ENCODE results near the gene PDPR. TPM values are rescaled to one million over a fixed set of nuclear protein-coding genes. Genes with fewer than 3 reads are reported as not detected.
"Not testable (repeated sequence)": the region's sequence is repeated elsewhere in the genome, so short reads cannot be mapped to it uniquely, and the experiment has no call there.

Gene PDPR
- total RNA-seq, 2 experiments from 2014 or later, result 20.4 to 34.0 TPM

- H3K9me3 ChIP-seq (ENCODE audit: low read length); DNase-seq (ENCODE audit: low spot score); H3K9me2 ChIP-seq (ENCODE audit: insufficient read depth, low read length); H3K4me2 ChIP-seq (ENCODE audit: low read length); H3K27ac ChIP-seq (ENCODE audit: low read depth, low read length, poor library complexity, severe bottlenecking); H2AFZ ChIP-seq (ENCODE audit: low read length); H3K79me2 ChIP-seq (ENCODE audit: insufficient read depth, low read depth, low read length); CTCF ChIA-PET (ENCODE audit: unreplicated experiment); intact Hi-C loops (cut with micrococcal nuclease; ENCODE audit: unreplicated experiment); H3K36me3 ChIP-seq (ENCODE audit: insufficient read depth, low read length); POLR2A ChIA-PET; H3K4me3 ChIP-seq (ENCODE audit: low read depth, low read length, poor library complexity, severe bottlenecking); BruUV-seq (replicated peaks); H3K4me1 ChIP-seq (ENCODE audit: insufficient read depth, low read length, poor library complexity, severe bottlenecking); H4K20me1 ChIP-seq (ENCODE audit: insufficient read depth, low read length): not testable (repeated sequence)
Measured at GRCh38 chr16:70173212-70173837, 59.2 kb downstream of the PDPR start, which contains the start of gene CLEC18C. CLEC18C (plus strand) TSS chr16:70173787; CDS start chr16:70174279, 492 bp downstream.

GRCh38 chr16:70173916-70174315 lies 59.8 kb downstream of the PDPR start:
- BruUV-seq (replicated peaks); POLR2A ChIA-PET; CTCF ChIA-PET (ENCODE audit: unreplicated experiment): not testable (repeated sequence)

GRCh38 chr16:70174387-70174932 lies 60.3 kb downstream of the PDPR start:
- CTCF ChIA-PET (ENCODE audit: unreplicated experiment); H4K20me1 ChIP-seq (ENCODE audit: insufficient read depth, low read length); H3K4me1 ChIP-seq (ENCODE audit: insufficient read depth, low read length, poor library complexity, severe bottlenecking); H3K4me3 ChIP-seq (ENCODE audit: low read depth, low read length, poor library complexity, severe bottlenecking); POLR2A ChIA-PET; DNase-seq (ENCODE audit: low spot score); H3K36me3 ChIP-seq (ENCODE audit: insufficient read depth, low read length); H3K27ac ChIP-seq (ENCODE audit: low read depth, low read length, poor library complexity, severe bottlenecking); H3K4me2 ChIP-seq (ENCODE audit: low read length); H3K9me2 ChIP-seq (ENCODE audit: insufficient read depth, low read length); H3K9me3 ChIP-seq (ENCODE audit: low read length); H2AFZ ChIP-seq (ENCODE audit: low read length); H3K79me2 ChIP-seq (ENCODE audit: insufficient read depth, low read depth, low read length); BruUV-seq (replicated peaks); intact Hi-C loops (cut with micrococcal nuclease; ENCODE audit: unreplicated experiment): not testable (repeated sequence)

More at GRCh38 chr16:70173916-70174315, 59.8 kb downstream of the PDPR start:
- H3K36me3 ChIP-seq (ENCODE audit: insufficient read depth, low read length); H2AFZ ChIP-seq (ENCODE audit: low read length); DNase-seq (ENCODE audit: low spot score); H3K9me2 ChIP-seq (ENCODE audit: insufficient read depth, low read length); H3K79me2 ChIP-seq (ENCODE audit: insufficient read depth, low read depth, low read length); H3K4me1 ChIP-seq (ENCODE audit: insufficient read depth, low read length, poor library complexity, severe bottlenecking); H3K27ac ChIP-seq (ENCODE audit: low read depth, low read length, poor library complexity, severe bottlenecking); H3K9me3 ChIP-seq (ENCODE audit: low read length); H3K4me2 ChIP-seq (ENCODE audit: low read length); H3K4me3 ChIP-seq (ENCODE audit: low read depth, low read length, poor library complexity, severe bottlenecking); H4K20me1 ChIP-seq (ENCODE audit: insufficient read depth, low read length); intact Hi-C loops (cut with micrococcal nuclease; ENCODE audit: unreplicated experiment): not testable (repeated sequence)

GRCh38 chr16:70187858-70188607 lies 73.9 kb downstream of the PDPR start:
- H3K4me2 ChIP-seq (ENCODE audit: low read length); intact Hi-C loops (cut with micrococcal nuclease; ENCODE audit: unreplicated experiment); H3K27ac ChIP-seq (ENCODE audit: low read depth, low read length, poor library complexity, severe bottlenecking); H2AFZ ChIP-seq (ENCODE audit: low read length); H3K36me3 ChIP-seq (ENCODE audit: insufficient read depth, low read length); DNase-seq (ENCODE audit: low spot score); H4K20me1 ChIP-seq (ENCODE audit: insufficient read depth, low read length); POLR2A ChIA-PET; H3K79me2 ChIP-seq (ENCODE audit: insufficient read depth, low read depth, low read length); H3K4me3 ChIP-seq (ENCODE audit: low read depth, low read length, poor library complexity, severe bottlenecking); CTCF ChIA-PET (ENCODE audit: unreplicated experiment); H3K9me2 ChIP-seq (ENCODE audit: insufficient read depth, low read length); BruUV-seq (replicated peaks); H3K9me3 ChIP-seq (ENCODE audit: low read length); H3K4me1 ChIP-seq (ENCODE audit: insufficient read depth, low read length, poor library complexity, severe bottlenecking): not testable (repeated sequence)

GRCh38 chr16:70188608-70188915 lies 74.4 kb downstream of the PDPR start:
- BruUV-seq (replicated peaks); H3K79me2 ChIP-seq (ENCODE audit: insufficient read depth, low read depth, low read length); H3K4me3 ChIP-seq (ENCODE audit: low read depth, low read length, poor library complexity, severe bottlenecking); DNase-seq (ENCODE audit: low spot score); H3K4me1 ChIP-seq (ENCODE audit: insufficient read depth, low read length, poor library complexity, severe bottlenecking); H3K27ac ChIP-seq (ENCODE audit: low read depth, low read length, poor library complexity, severe bottlenecking); H3K9me2 ChIP-seq (ENCODE audit: insufficient read depth, low read length); POLR2A ChIA-PET; H3K9me3 ChIP-seq (ENCODE audit: low read length); H3K36me3 ChIP-seq (ENCODE audit: insufficient read depth, low read length); H2AFZ ChIP-seq (ENCODE audit: low read length); H3K4me2 ChIP-seq (ENCODE audit: low read length); H4K20me1 ChIP-seq (ENCODE audit: insufficient read depth, low read length); intact Hi-C loops (cut with micrococcal nuclease; ENCODE audit: unreplicated experiment); CTCF ChIA-PET (ENCODE audit: unreplicated experiment): not testable (repeated sequence)

- intact Hi-C loops (cut with micrococcal nuclease; ENCODE audit: unreplicated experiment); H3K4me2 ChIP-seq (ENCODE audit: low read length); H3K4me1 ChIP-seq (ENCODE audit: insufficient read depth, low read length, poor library complexity, severe bottlenecking); H3K36me3 ChIP-seq (ENCODE audit: insufficient read depth, low read length); H3K79me2 ChIP-seq (ENCODE audit: insufficient read depth, low read depth, low read length); POLR2A ChIA-PET; H3K9me2 ChIP-seq (ENCODE audit: insufficient read depth, low read length); BruUV-seq (replicated peaks); H4K20me1 ChIP-seq (ENCODE audit: insufficient read depth, low read length); H2AFZ ChIP-seq (ENCODE audit: low read length); H3K4me3 ChIP-seq (ENCODE audit: low read depth, low read length, poor library complexity, severe bottlenecking); H3K9me3 ChIP-seq (ENCODE audit: low read length); CTCF ChIA-PET (ENCODE audit: unreplicated experiment); H3K27ac ChIP-seq (ENCODE audit: low read depth, low read length, poor library complexity, severe bottlenecking); DNase-seq (ENCODE audit: low spot score): not testable (repeated sequence)
Measured at GRCh38 chr16:70190574-70190973, 76.4 kb downstream of the PDPR start.
